OCI-LY1 (cell line): ENCODE results near the gene GPR21.

Source experiments
- H2AFZ ChIP-seq: fragments of 200-600 bp; sonication (generic), shearing (Covaris generic); 2 replicates; pipeline ENCODE4 v1.6.0; 2014; ENCODE audit warnings: antibody characterized with exemption, mild to moderate bottlenecking, low read length
- H3F3A ChIP-seq: fragments of 200-600 bp; sonication (generic), shearing (Covaris generic); 2 replicates; pipeline ENCODE4 v1.6.0; 2014; ENCODE audit warnings: mild to moderate bottlenecking, antibody characterized with exemption, low read length, moderate library complexity; ENCODE audit not compliant: insufficient read depth
- H3K27ac ChIP-seq: fragments of 200-600 bp; sonication (generic); 2 replicates; pipeline ENCODE4 v1.5.1; 2014; ENCODE audit warnings: low read length, mixed run types, mild to moderate bottlenecking, low read depth; ENCODE audit not compliant: poor library complexity, severe bottlenecking
- H3K27me3 ChIP-seq: fragments of 200-600 bp; sonication (generic); 2 replicates; pipeline ENCODE4 v1.6.0; 2014; ENCODE audit warnings: antibody characterized with exemption, mild to moderate bottlenecking, low read length, moderate library complexity; ENCODE audit not compliant: insufficient read depth
- H3K36me3 ChIP-seq: fragments of 200-600 bp; sonication (generic); 2 replicates; pipeline ENCODE4 v1.6.1; 2014; ENCODE audit warnings: mild to moderate bottlenecking, antibody characterized with exemption, low read length, moderate library complexity, mixed read lengths; ENCODE audit not compliant: insufficient read depth
- H3K4me1 ChIP-seq: fragments of 200-600 bp; sonication (generic); 2 replicates; pipeline ENCODE4 v1.5.1; 2014; ENCODE audit warnings: mild to moderate bottlenecking, low read length, moderate library complexity; ENCODE audit not compliant: insufficient read depth, severe bottlenecking
- H3K4me2 ChIP-seq: fragments of 200-600 bp; sonication (generic), shearing (Covaris generic); 2 replicates; pipeline ENCODE4 v1.6.1; 2014; ENCODE audit warnings: low read length
- H3K4me3 ChIP-seq: fragments of 200-600 bp; sonication (generic); 2 replicates; pipeline ENCODE4 v1.5.1; 2014; ENCODE audit warnings: low read length, low read depth, mild to moderate bottlenecking, mixed read lengths; ENCODE audit not compliant: poor library complexity, severe bottlenecking
- H3K79me2 ChIP-seq: fragments of 200-600 bp; shearing (Covaris generic); 2 replicates; pipeline ENCODE4 v1.6.1; 2016; ENCODE audit warnings: mixed run types, low read length, mixed read lengths; ENCODE audit not compliant: insufficient read depth
- H3K9ac ChIP-seq: fragments of 200-600 bp; sonication (generic), shearing (Covaris generic); 2 replicates; pipeline ENCODE4 v1.6.1; 2014; ENCODE audit warnings: mild to moderate bottlenecking, low read length, mixed read lengths
- H3K9me2 ChIP-seq: fragments of 200-600 bp; sonication (generic), shearing (Covaris generic); 2 replicates; pipeline ENCODE4 v1.6.1; 2014; ENCODE audit warnings: low read depth, mild to moderate bottlenecking, low read length, mixed read lengths
- H3K9me3 ChIP-seq: fragments of 200-600 bp; shearing (Covaris generic); 2 replicates; pipeline ENCODE4 v1.6.1; 2014; ENCODE audit warnings: low read length, mixed read lengths
- H4K20me1 ChIP-seq: fragments of 200-600 bp; sonication (generic), shearing (Covaris generic); 2 replicates; pipeline ENCODE4 v1.6.0; 2016; ENCODE audit warnings: mild to moderate bottlenecking, low read length; ENCODE audit not compliant: insufficient read depth
- EZH2 ChIP-seq: fragments of 200-600 bp; sonication (generic), shearing (Covaris generic); IDR thresholded peaks from 2 replicates; pipeline ENCODE4 v1.8.0; 2017; ENCODE audit warnings: borderline replicate concordance, mixed run types, mild to moderate bottlenecking, antibody characterized with exemption, low read length, moderate library complexity, mixed read lengths
- TF ChIP-seq, protein P1 (sequence below): fragments of 200-600 bp; sonication (generic), shearing (Covaris generic); IDR thresholded peaks from 2 replicates; pipeline ENCODE4 v1.5.1; 2017; ENCODE audit warnings: mild to moderate bottlenecking, antibody characterized with exemption, low read length, moderate library complexity, mixed read lengths

The GPR21 gene

DNA sequence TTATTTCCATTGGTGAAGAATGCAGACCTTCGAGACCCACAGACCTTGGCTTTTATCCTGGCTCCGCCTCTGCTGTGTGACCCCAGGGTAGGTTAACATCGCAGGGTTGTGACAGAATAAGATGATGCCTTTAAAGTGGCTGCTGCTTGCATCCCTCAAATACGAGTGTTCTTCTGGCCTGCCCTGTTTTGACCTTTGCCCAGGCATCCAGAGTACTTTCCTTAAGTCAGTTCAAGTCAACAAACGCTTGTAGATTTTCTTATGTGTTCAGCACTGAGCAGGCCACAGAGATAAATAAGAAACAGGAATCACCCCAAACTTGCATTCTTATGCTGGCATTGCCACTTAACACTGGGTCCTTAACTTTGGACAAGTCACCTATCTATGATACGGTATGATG lies 50.2 kb downstream of the GPR21 start:
- Histone ChIP-seq H3K4me3 (no peak overlapping the region), H3K9me2 (no peaks in the 10 kb centered on the region), H2AFZ (no peak overlapping the region), H3K4me2 (no peak overlapping the region), H3K9me3 (no peaks in the 10 kb centered on the region), H3K27me3 (no peaks in the 10 kb centered on the region), H3K79me2 (no peaks in the 10 kb centered on the region), H3K27ac (no peak overlapping the region), H3K36me3 (peaks cover 24% of the 10 kb centered on the region; the same call in 1 of the 2 replicates), H3K9ac (no peak overlapping the region), H4K20me1 (no peaks in the 10 kb centered on the region), H3F3A (no peaks in the 10 kb centered on the region), H3K4me1 (peaks cover 18% of the 10 kb centered on the region)
- TF ChIP-seq, protein P1, sequence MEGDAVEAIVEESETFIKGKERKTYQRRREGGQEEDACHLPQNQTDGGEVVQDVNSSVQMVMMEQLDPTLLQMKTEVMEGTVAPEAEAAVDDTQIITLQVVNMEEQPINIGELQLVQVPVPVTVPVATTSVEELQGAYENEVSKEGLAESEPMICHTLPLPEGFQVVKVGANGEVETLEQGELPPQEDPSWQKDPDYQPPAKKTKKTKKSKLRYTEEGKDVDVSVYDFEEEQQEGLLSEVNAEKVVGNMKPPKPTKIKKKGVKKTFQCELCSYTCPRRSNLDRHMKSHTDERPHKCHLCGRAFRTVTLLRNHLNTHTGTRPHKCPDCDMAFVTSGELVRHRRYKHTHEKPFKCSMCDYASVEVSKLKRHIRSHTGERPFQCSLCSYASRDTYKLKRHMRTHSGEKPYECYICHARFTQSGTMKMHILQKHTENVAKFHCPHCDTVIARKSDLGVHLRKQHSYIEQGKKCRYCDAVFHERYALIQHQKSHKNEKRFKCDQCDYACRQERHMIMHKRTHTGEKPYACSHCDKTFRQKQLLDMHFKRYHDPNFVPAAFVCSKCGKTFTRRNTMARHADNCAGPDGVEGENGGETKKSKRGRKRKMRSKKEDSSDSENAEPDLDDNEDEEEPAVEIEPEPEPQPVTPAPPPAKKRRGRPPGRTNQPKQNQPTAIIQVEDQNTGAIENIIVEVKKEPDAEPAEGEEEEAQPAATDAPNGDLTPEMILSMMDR = no peak
- no peak for TF ChIP-seq EZH2

DNA sequence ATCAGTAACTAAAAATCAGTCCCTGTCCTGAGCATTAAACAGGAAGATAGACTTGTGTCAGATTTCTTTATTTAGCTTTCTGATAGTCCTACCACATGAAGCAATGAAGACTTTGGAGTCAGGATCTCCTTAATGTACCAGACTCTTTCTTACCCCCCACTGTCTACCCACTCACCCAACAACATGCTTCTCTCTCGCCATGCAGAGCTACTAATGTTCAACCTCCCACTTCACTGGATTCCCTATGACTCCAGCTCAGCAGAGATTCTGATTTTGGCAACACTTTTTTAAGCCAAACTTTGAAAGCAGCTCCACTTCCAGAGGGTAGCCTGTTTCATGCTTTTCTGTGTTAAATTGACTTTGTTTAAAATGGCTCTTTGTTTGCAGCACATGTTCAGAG lies 50.8 kb downstream of the GPR21 start:
- Histone ChIP-seq H3K79me2 (no peaks in the 10 kb centered on the region), H3K27me3 (no peaks in the 10 kb centered on the region), H3F3A (no peaks in the 10 kb centered on the region), H3K27ac (peak overlapping the region; percentile 44), H3K9me2 (no peaks in the 10 kb centered on the region), H3K4me3 (no peak overlapping the region), H2AFZ (no peak overlapping the region), H4K20me1 (no peaks in the 10 kb centered on the region), H3K4me1 (peaks cover 24% of the 10 kb centered on the region), H3K9me3 (no peaks in the 10 kb centered on the region), H3K4me2 (no peak overlapping the region), H3K9ac (no peak overlapping the region), H3K36me3 (peaks cover 20% of the 10 kb centered on the region; the same call in 1 of the 2 replicates)
- TF ChIP-seq, protein P1 = no peak
- no peak for TF ChIP-seq EZH2
